Osteocyte (in vitro differentiated cells): Measurements from ENCODE around the gene ADCY4. TPM values are rescaled to one million over a fixed set of nuclear protein-coding genes. Genes with fewer than 3 reads are reported as not detected.

Source experiments
- DNase-seq: peaks from one replicate; pipeline ENCODE4 v3.0.0; 2021; ENCODE audit warnings: mixed read lengths; ENCODE audit not compliant: unreplicated experiment; ENCODE audit errors: extremely low spot score
- H3K27ac Mint-ChIP-seq: one replicate; pipeline ENCODE4 v1.8.0; 2021; ENCODE audit warnings: mild to moderate bottlenecking, mixed read lengths; ENCODE audit not compliant: unreplicated experiment
- H3K27me3 Mint-ChIP-seq: one replicate; pipeline ENCODE4 v1.8.0; 2021; ENCODE audit warnings: mixed read lengths; ENCODE audit not compliant: unreplicated experiment
- H3K36me3 Mint-ChIP-seq: one replicate; pipeline ENCODE4 v1.8.0; 2021; ENCODE audit warnings: mixed read lengths; ENCODE audit not compliant: unreplicated experiment
- H3K4me1 Mint-ChIP-seq: one replicate; pipeline ENCODE4 v1.8.0; 2021; ENCODE audit warnings: mixed read lengths; ENCODE audit not compliant: unreplicated experiment
- H3K4me3 Mint-ChIP-seq: one replicate; pipeline ENCODE4 v1.8.0; 2021; ENCODE audit warnings: mild to moderate bottlenecking, moderate library complexity, mixed read lengths; ENCODE audit not compliant: unreplicated experiment
- H3K9me3 Mint-ChIP-seq: one replicate; pipeline ENCODE4 v1.8.0; 2021; ENCODE audit warnings: mixed read lengths; ENCODE audit not compliant: unreplicated experiment
- total RNA-seq: library from RNA; stranded (reverse); gene quantifications from 2 replicates; pipeline ENCODE4 v1.2.1, GENCODE V29; 2021
- TF ChIP-seq, protein P1 (sequence below): fragments of 200-600 bp; sonication (generic); IDR thresholded peaks from 2 replicates; pipeline ENCODE4 v1.5.0; 2021; ENCODE audit warnings: antibody characterized with exemption, mild to moderate bottlenecking, moderate library complexity

The ADCY4 gene
- total RNA-seq, 1 donor from 2014 or later: 25.3 TPM

DNA sequence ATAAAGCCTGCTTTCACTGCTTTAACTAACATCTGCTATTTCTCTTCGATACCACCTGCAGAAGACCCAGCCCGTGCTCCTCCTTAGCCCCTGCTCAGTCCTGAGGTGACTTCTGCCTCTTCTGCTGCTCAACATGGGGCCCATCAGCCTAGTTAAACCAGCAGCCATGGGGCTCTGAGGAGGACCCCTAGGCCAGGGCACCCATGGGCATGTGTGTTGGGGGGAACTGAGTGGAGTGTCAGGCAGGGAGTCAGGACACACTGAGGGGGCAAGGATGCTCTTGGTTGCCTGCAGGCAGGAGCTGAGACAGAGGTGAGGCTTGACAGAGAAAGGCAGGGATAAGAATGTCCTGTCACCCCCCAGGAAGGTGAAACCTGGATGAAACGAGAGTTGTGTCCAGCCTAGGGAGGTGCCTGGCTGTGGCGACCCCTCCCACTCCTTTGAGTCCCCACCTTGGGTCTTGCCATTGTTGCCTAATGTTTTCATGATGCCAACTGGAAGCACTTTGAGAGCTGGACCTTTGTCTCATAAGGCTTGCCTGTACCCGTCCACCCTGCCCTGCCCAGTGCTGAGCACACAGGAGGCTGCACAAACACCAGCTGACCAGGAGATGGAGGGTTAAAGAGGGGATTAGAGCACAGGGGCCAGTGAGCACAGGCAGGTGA is 50.9 kb downstream of the ADCY4 start:
- Mint-ChIP-seq H3K4me3 (no peak overlapping the region), H3K27me3 (no peaks in the 10 kb centered on the region), H3K9me3 (no peaks in the 10 kb centered on the region), H3K36me3 (no peaks in the 10 kb centered on the region), H3K27ac (no peak overlapping the region), H3K4me1 (peaks cover 5% of the 10 kb centered on the region)
- no peak for DNase-seq
- TF ChIP-seq, protein P1, sequence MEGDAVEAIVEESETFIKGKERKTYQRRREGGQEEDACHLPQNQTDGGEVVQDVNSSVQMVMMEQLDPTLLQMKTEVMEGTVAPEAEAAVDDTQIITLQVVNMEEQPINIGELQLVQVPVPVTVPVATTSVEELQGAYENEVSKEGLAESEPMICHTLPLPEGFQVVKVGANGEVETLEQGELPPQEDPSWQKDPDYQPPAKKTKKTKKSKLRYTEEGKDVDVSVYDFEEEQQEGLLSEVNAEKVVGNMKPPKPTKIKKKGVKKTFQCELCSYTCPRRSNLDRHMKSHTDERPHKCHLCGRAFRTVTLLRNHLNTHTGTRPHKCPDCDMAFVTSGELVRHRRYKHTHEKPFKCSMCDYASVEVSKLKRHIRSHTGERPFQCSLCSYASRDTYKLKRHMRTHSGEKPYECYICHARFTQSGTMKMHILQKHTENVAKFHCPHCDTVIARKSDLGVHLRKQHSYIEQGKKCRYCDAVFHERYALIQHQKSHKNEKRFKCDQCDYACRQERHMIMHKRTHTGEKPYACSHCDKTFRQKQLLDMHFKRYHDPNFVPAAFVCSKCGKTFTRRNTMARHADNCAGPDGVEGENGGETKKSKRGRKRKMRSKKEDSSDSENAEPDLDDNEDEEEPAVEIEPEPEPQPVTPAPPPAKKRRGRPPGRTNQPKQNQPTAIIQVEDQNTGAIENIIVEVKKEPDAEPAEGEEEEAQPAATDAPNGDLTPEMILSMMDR: no peak

DNA sequence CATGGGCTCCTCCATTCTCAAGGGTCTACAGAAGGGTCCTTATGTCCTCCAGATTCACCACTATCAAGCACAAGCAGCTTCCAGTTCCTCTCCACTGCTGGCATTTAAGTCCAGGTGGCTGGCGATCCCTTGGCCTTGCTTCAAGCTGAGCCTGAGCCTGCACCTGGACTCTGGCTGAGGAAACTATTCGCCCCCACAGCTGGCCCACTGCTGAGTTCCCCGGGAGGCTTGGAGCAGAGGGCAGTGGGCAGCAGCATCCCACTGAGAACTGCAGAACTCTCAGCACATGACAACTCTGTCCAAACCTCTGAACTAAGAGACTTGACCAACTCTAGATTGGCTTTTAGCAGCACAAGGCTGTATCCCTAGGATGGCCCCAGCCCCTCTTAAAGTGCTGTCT is 52.1 kb downstream of the ADCY4 start:
- Mint-ChIP-seq H3K4me1 (peaks cover 5% of the 10 kb centered on the region), H3K9me3 (no peaks in the 10 kb centered on the region), H3K27me3 (no peaks in the 10 kb centered on the region), H3K36me3 (no peaks in the 10 kb centered on the region), H3K4me3 (no peak overlapping the region), H3K27ac (no peak overlapping the region)
- no peak for DNase-seq
- TF ChIP-seq, protein P1: no peak

DNA sequence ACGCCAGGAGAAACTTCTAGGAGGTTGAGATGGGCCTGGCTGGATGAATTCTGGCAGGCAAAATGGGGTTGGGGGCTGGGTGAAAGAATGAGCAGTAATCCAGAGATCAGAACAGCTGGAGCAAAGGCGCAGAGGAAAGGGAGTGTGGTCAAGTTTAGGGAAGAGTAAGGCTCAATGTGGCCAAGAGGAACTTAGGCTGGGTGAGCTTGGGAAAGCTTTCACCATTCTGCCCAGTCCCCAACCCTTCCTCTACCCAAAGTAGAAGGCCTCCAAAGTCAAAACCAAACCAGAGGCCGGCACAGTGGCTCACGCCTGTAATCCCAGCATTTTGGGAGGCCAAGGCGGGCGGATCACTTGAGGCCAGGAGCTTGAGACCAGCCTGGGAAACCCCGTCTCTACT is 53.2 kb downstream of the ADCY4 start:
- DNase-seq: no peak
- Mint-ChIP-seq H3K9me3 (no peaks in the 10 kb centered on the region), H3K4me1 (peaks cover 5% of the 10 kb centered on the region), H3K4me3 (no peak overlapping the region), H3K27ac (no peak overlapping the region), H3K27me3 (no peaks in the 10 kb centered on the region), H3K36me3 (no peaks in the 10 kb centered on the region)
- TF ChIP-seq, protein P1: no peak

DNA sequence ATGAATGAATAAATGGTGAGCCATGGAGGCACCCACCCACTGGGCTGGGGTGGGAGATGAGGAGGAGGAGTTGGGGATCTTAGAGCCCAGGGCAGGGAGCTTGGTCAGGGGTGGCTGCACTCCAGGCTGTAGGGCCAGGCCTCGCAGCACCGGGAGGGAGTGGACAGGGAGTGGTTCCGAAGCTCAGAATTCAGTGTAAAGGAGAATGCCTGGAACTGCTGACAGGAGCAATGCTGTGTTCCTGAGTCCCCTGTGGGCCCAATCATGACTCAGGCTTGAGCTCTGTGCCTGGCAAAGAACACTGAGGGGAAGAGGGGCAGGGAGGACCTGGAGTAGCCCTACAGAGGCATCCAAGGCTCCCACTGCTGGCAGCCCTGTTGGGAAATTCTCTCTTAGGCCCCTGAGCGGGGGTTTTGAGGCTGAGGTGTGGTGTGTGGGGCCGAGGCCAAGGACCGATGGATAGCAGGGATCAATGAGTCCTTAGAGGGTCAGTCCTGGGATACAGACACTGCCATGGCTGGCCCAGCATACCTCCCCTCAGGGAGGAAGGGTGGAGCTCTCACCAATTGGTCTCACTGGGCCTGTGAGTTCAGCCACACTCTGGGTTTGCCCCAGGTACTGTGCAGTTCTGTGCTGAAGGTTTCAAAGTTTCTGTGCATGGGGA is 53.9 kb downstream of the ADCY4 start:
- DNase-seq: no peak
- Mint-ChIP-seq H3K9me3 (no peaks in the 10 kb centered on the region), H3K27me3 (no peaks in the 10 kb centered on the region), H3K36me3 (no peaks in the 10 kb centered on the region), H3K4me1 (peaks cover 5% of the 10 kb centered on the region), H3K4me3 (no peak overlapping the region), H3K27ac (no peak overlapping the region)
- TF ChIP-seq, protein P1: no peak

DNA sequence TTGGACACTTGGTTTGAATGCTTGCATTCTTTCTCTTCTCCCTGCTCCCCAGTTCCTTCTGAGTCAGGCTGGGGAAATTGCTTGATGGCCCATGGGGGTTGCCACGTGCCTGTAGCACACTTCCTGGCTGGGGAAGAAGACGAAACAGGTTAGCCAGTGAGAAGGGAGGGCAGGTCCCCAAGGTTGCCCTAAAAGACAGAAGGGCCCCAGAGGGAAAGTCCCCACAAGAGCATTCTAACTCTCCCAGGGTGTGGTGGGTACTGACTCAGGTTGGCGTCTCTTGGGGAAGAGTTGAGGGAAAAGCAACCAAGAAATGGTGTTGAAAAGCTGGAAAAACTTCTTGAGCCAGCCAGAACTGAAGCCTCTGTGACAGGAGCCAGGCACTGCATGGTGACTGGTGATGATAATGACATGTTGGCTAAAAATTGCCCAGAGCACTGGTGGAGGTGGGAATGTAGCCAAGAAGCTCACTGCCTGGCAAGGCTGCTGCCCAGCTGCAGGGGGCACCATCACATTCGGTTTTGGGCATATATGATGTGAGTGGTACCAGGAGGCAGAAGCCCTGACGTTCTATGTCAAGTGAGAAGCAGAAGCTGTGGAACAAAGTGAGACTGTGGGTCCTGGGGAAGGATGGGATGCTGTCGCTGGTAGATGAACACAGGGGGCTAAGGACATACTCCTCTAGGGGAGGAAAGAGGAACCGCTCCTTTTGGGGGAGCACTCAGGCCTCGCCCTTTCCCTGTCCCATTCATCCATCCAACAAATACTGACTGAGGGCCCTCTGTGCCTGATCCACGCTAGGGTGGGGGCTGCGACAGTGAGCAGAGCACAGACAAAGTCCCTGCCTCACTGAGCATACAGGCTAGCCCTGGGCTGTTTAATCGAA is 55.3 kb downstream of the ADCY4 start:
- Mint-ChIP-seq H3K36me3 (no peaks in the 10 kb centered on the region), H3K4me1 (peaks cover 5% of the 10 kb centered on the region), H3K4me3 (no peak overlapping the region)

More for the DNA sequence above, 55.3 kb downstream of the ADCY4 start:
- DNase-seq: no peak
- Mint-ChIP-seq H3K27ac (no peak overlapping the region), H3K27me3 (no peaks in the 10 kb centered on the region), H3K9me3 (no peaks in the 10 kb centered on the region)
- TF ChIP-seq, protein P1: no peak
